Measurements from ENCODE around the gene TMC3.

TMC3 gene

DNA sequence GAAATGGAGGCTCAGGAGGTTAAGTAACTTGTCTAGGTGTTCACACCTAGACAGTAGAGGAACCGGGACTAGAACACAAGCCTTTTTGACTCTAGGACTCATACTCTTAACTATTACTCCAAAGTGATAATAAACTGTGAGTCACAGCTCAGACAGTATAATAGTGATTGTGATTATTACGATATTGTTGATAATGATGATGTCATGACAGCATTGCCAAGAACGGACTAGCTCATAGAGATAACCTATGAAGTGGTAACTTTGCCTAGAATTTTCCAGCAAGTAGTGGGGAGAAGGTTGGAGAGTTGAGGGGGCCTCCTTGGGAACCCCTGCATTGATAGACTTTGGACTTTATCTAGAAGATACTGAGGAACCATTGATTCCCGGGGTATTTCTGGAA lies 84.1 kb downstream of the TMC3 start:
- H3K36me3 ChIP-seq (ENCODE audit: insufficient read depth, low read length): no peaks in the 10 kb centered on the region
- H3K27ac ChIP-seq (ENCODE audit: low read depth, low read length): no peak overlapping the region
- H3K4me1 ChIP-seq (ENCODE audit: control insufficient read depth, insufficient read depth, low read length, unreplicated experiment): no peaks in the 10 kb centered on the region
- H3K27me3 ChIP-seq (ENCODE audit: insufficient read depth, low read length): peaks cover 21% of the 10 kb centered on the region
- no peak overlapping the region for H2AFZ ChIP-seq (ENCODE audit: low read length, unreplicated experiment)
- H3K79me2 ChIP-seq (ENCODE audit: control insufficient read depth, insufficient read depth, low read length, unreplicated experiment): no peaks in the 10 kb centered on the region
- H3K4me3 ChIP-seq (ENCODE audit: low read depth, low read length): no peak overlapping the region

DNA sequence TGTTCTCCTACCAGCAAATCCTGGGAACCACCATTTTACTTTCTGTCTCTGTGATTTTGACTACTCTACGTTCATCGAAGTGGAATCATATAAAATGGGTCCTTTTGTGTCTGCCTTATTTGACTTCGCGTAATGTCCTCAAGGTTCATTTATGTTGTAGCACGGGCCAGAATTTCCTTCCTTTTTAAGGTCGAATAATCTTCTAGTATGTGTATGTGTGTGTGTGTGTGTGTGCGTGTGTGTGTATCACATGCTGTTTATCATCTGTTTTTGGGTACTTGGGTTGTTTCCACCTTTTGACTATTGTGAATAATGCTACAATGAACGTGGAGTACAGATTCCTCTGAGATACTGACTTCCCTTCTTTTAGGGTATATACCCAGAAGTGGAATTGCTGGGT lies 85.4 kb downstream of the TMC3 start:
- Histone ChIP-seq H2AFZ (ENCODE audit: low read length, unreplicated experiment) (no peak overlapping the region), H3K27me3 (ENCODE audit: insufficient read depth, low read length) (peaks cover 20% of the 10 kb centered on the region; the same call in 1 of the 2 replicates), H3K36me3 (ENCODE audit: insufficient read depth, low read length) (no peaks in the 10 kb centered on the region), H3K4me3 (ENCODE audit: low read depth, low read length) (no peak overlapping the region), H3K4me1 (ENCODE audit: control insufficient read depth, insufficient read depth, low read length, unreplicated experiment) (no peaks in the 10 kb centered on the region), H3K79me2 (ENCODE audit: control insufficient read depth, insufficient read depth, low read length, unreplicated experiment) (no peaks in the 10 kb centered on the region), H3K27ac (ENCODE audit: low read depth, low read length) (no peak overlapping the region)

DNA sequence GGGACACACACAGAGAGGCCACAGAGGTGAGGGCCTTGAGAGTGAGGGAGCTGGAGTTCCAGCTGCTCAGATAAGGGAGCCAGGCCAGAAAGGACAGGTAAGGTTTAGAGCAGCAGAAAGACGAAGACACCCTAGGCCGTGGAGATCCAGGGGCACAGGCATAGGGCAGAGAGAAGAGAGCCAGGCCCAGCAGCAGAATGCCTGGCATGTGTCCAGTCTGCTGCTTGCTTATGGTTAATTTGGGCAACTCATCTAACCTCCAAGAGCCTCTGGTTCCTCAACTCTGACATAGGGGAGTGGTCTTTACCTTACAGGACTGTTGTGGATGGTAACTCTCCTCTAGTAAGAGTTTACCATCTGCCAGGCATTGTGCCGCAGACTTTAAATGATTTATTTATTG lies 86.0 kb downstream of the TMC3 start:
- Histone ChIP-seq H3K36me3 (ENCODE audit: insufficient read depth, low read length) (no peaks in the 10 kb centered on the region), H3K79me2 (ENCODE audit: control insufficient read depth, insufficient read depth, low read length, unreplicated experiment) (no peaks in the 10 kb centered on the region), H3K27ac (ENCODE audit: low read depth, low read length) (no peak overlapping the region), H3K27me3 (ENCODE audit: insufficient read depth, low read length) (peaks cover 20% of the 10 kb centered on the region; the same call in 1 of the 2 replicates), H3K4me3 (ENCODE audit: low read depth, low read length) (no peak overlapping the region), H2AFZ (ENCODE audit: low read length, unreplicated experiment) (no peak overlapping the region), H3K4me1 (ENCODE audit: control insufficient read depth, insufficient read depth, low read length, unreplicated experiment) (no peaks in the 10 kb centered on the region)

DNA sequence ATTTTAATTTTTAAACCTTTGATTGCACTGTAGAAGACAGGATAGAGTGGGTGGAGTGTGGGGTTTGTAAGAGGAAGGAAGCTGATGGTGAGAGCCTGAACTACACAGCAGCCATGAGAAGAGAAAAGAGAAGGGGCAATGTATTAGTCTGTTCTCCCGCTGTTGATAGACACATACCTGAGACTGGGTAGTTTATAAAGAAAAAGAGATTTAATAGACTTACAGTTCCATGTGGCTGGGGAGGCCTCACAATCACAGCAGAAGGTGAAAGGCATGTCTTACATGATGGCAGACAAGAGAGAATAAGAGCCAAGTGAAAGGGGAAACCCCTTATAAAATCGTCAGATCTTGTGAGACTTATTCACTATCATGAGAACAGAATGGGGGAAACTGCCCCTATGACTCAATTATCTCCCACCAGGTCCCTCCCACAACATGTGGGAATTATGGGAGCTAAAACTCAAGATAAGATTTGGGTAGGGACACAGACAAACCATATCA lies 87.3 kb downstream of the TMC3 start:
- Histone ChIP-seq H3K79me2 (ENCODE audit: control insufficient read depth, insufficient read depth, low read length, unreplicated experiment) (no peaks in the 10 kb centered on the region), H3K36me3 (ENCODE audit: insufficient read depth, low read length) (no peaks in the 10 kb centered on the region), H3K27me3 (ENCODE audit: insufficient read depth, low read length) (peaks cover 21% of the 10 kb centered on the region), H3K4me1 (ENCODE audit: control insufficient read depth, insufficient read depth, low read length, unreplicated experiment) (no peaks in the 10 kb centered on the region), H3K27ac (ENCODE audit: low read depth, low read length) (no peak overlapping the region), H3K4me3 (ENCODE audit: low read depth, low read length) (no peak overlapping the region), H2AFZ (ENCODE audit: low read length, unreplicated experiment) (no peak overlapping the region)

DNA sequence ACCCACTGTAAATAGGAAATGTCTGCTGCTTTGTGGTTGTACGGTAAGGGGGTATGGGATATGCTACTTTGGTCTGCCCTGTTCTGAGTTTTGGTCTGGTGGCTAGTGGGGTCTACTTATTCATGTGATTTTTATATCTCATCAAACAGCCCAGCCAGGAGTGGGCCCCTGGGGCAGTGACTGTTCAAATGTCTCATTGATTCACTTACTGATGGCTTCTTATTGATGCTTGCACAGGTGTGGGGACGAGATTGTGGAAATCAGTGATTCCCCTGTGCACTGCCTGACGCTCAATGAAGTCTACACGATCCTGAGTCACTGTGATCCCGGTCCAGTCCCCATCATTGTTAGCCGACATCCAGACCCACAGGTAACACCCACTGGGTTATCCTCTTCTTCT lies 88.6 kb downstream of the TMC3 start:
- Histone ChIP-seq H3K27ac (ENCODE audit: low read depth, low read length) (no peak overlapping the region), H2AFZ (ENCODE audit: low read length, unreplicated experiment) (no peak overlapping the region), H3K79me2 (ENCODE audit: control insufficient read depth, insufficient read depth, low read length, unreplicated experiment) (no peaks in the 10 kb centered on the region), H3K4me3 (ENCODE audit: low read depth, low read length) (no peak overlapping the region), H3K4me1 (ENCODE audit: control insufficient read depth, insufficient read depth, low read length, unreplicated experiment) (no peaks in the 10 kb centered on the region), H3K36me3 (ENCODE audit: insufficient read depth, low read length) (no peaks in the 10 kb centered on the region), H3K27me3 (ENCODE audit: insufficient read depth, low read length) (peaks cover 22% of the 10 kb centered on the region)

DNA sequence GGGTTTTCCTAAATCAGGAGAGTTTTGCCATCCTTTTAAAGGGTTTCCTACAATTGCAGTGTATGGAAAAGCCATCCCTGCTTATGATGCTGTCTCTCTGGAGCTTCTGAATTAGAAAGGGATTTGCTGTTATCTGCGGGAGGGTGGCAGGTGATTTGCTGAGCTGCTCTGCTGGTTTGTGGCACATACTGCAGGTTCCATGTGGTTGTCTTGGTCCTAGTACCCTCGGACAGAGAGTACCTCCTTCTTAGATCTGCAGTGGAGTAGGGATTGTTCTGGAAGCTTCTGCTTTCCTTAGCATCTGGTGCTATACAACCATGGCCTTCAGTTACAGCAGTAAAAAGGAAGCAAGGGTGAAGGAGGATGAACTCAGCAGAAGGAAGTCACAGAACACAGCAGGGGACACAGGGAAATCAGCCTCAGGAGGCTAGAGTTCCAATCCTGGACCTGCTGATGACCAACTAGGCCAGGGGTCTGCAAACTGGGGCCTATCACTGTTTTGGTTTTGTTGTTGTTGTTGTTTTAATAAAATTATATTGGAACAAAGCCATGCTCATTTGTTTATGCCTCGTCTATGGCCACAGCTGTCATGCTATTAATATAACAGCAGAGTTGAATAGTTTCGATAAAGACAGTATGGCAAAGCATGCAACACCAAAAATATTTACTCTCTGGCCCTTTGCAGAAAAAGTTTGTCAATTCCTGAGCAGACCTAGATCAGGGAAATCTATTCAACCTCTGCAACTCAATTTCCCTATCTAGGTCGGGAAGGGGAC lies 89.6 kb downstream of the TMC3 start:
- H2AFZ ChIP-seq (ENCODE audit: low read length, unreplicated experiment): no peak overlapping the region
- no peaks in the 10 kb centered on the region for H3K36me3 ChIP-seq (ENCODE audit: insufficient read depth, low read length)
- peaks cover 22% of the 10 kb centered on the region for H3K27me3 ChIP-seq (ENCODE audit: insufficient read depth, low read length)
- H3K27ac ChIP-seq (ENCODE audit: low read depth, low read length): no peak overlapping the region
- H3K4me1 ChIP-seq (ENCODE audit: control insufficient read depth, insufficient read depth, low read length, unreplicated experiment): no peaks in the 10 kb centered on the region
- H3K79me2 ChIP-seq (ENCODE audit: control insufficient read depth, insufficient read depth, low read length, unreplicated experiment): no peaks in the 10 kb centered on the region
- H3K4me3 ChIP-seq (ENCODE audit: low read depth, low read length): no peak overlapping the region

DNA sequence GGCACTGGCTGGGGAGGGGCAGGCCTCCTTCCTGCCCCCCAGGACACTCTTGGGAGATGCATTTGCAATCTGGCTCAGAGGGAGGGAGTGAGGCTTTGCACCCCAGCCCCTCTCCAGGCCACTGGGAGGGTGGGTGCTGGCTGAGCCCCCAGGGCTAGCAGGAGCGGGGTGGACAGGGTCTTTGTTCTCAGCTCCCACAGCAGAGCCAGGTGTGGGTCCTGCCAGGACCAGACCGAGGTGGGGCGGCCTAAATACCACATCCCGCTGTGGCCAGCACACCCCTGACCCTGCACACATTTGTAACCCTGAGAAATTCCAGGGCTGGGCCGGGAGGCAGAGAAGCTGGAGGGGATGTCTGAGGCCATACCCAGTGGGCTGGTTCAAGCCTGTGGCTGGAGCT lies 91.1 kb downstream of the TMC3 start:
- H3K4me3 ChIP-seq (ENCODE audit: low read depth, low read length): no peak overlapping the region
- H3K79me2 ChIP-seq (ENCODE audit: control insufficient read depth, insufficient read depth, low read length, unreplicated experiment): no peaks in the 10 kb centered on the region
- H3K4me1 ChIP-seq (ENCODE audit: control insufficient read depth, insufficient read depth, low read length, unreplicated experiment): no peaks in the 10 kb centered on the region
- H3K27ac ChIP-seq (ENCODE audit: low read depth, low read length): no peak overlapping the region
- H2AFZ ChIP-seq (ENCODE audit: low read length, unreplicated experiment): no peak overlapping the region
- peaks cover 22% of the 10 kb centered on the region for H3K27me3 ChIP-seq (ENCODE audit: insufficient read depth, low read length)
- H3K36me3 ChIP-seq (ENCODE audit: insufficient read depth, low read length): no peaks in the 10 kb centered on the region

DNA sequence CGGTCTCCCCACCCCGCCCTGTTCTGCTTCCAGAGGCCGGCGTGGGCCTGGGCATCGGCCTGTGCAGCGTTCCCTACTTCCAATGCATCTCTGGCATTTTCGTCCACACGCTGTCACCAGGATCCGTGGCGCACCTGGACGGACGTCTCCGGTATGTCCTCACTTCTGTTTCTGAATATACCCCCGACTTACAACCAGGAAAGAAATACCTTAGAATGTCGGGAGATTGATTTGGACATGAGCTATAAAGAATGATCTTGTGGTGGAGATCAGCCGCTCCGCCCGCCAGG lies 91.5 kb downstream of the TMC3 start:
- H3K79me2 ChIP-seq (ENCODE audit: control insufficient read depth, insufficient read depth, low read length, unreplicated experiment): no peaks in the 10 kb centered on the region
- no peak overlapping the region for H2AFZ ChIP-seq (ENCODE audit: low read length, unreplicated experiment)
- no peaks in the 10 kb centered on the region for H3K36me3 ChIP-seq (ENCODE audit: insufficient read depth, low read length)
- H3K4me3 ChIP-seq (ENCODE audit: low read depth, low read length): no peak overlapping the region
- no peak overlapping the region for H3K27ac ChIP-seq (ENCODE audit: low read depth, low read length)
- no peaks in the 10 kb centered on the region for H3K4me1 ChIP-seq (ENCODE audit: control insufficient read depth, insufficient read depth, low read length, unreplicated experiment)
- H3K27me3 ChIP-seq (ENCODE audit: insufficient read depth, low read length): peaks cover 22% of the 10 kb centered on the region

DNA sequence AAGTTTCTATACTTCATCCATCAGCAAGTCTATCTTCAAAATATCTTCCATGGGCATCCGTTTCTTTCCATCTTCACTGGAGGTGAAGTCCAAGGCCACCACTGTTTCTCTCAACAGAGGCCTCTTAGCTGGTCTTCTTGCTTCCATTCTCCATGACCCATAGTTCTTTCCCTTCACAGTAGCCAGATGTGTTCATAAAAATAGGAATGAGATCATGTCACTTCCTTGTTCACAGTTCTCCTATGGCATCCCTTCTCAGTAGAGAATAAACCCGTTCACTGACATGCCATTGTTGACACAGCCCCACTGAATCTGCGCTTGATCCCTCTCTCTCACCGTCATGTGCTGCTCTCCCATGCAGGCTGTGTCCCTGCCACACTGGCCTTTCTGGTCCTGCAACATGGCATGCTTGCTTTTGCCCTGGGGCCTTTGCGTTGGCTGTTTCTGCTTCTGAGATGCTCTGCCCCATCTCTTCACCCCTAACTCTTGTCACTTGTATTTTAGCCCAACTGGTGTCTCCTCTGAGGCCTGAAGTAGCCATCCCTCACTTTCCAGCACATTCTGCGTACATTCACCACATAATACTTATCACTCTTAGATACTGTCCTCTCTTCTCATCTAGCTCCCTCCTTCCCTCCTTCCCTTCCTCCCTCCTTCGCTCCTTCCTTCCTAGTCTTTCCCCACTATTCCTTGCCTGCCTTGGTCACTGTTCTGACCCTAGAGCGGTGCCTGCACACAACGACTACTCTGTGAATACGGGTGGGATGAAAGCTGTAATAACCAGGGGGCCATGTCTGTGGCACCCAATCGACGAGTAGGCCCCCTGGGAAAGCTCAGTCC lies 92.0 kb downstream of the TMC3 start:
- Histone ChIP-seq H3K4me3 (ENCODE audit: low read depth, low read length) (no peak overlapping the region), H3K36me3 (ENCODE audit: insufficient read depth, low read length) (no peaks in the 10 kb centered on the region), H3K79me2 (ENCODE audit: control insufficient read depth, insufficient read depth, low read length, unreplicated experiment) (no peaks in the 10 kb centered on the region), H3K27ac (ENCODE audit: low read depth, low read length) (no peak overlapping the region), H3K4me1 (ENCODE audit: control insufficient read depth, insufficient read depth, low read length, unreplicated experiment) (no peaks in the 10 kb centered on the region), H2AFZ (ENCODE audit: low read length, unreplicated experiment) (no peak overlapping the region), H3K27me3 (ENCODE audit: insufficient read depth, low read length) (peaks cover 22% of the 10 kb centered on the region)

DNA sequence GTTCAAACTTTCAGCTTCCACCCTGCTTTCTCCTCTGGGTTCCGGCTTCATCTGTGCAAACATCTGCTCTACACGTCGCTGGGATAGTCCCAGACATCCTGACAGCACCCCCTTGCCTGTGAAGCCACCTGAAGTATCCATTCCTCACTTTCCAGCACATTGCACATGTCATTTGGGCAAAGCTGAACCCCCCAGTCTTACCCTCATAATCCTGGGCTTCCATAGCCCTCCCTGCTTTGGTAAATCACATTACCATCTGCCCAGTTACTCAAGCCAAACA lies 92.6 kb downstream of the TMC3 start:
- H3K36me3 ChIP-seq (ENCODE audit: insufficient read depth, low read length): no peaks in the 10 kb centered on the region
- no peak overlapping the region for H3K4me3 ChIP-seq (ENCODE audit: low read depth, low read length)
- H3K27ac ChIP-seq (ENCODE audit: low read depth, low read length): no peak overlapping the region
- no peaks in the 10 kb centered on the region for H3K4me1 ChIP-seq (ENCODE audit: control insufficient read depth, insufficient read depth, low read length, unreplicated experiment)
- no peak overlapping the region for H2AFZ ChIP-seq (ENCODE audit: low read length, unreplicated experiment)
- peaks cover 19% of the 10 kb centered on the region for H3K27me3 ChIP-seq (ENCODE audit: insufficient read depth, low read length)
- H3K79me2 ChIP-seq (ENCODE audit: control insufficient read depth, insufficient read depth, low read length, unreplicated experiment): no peaks in the 10 kb centered on the region
